ENCODE measurements around the gene PDCD1.

DNA sequence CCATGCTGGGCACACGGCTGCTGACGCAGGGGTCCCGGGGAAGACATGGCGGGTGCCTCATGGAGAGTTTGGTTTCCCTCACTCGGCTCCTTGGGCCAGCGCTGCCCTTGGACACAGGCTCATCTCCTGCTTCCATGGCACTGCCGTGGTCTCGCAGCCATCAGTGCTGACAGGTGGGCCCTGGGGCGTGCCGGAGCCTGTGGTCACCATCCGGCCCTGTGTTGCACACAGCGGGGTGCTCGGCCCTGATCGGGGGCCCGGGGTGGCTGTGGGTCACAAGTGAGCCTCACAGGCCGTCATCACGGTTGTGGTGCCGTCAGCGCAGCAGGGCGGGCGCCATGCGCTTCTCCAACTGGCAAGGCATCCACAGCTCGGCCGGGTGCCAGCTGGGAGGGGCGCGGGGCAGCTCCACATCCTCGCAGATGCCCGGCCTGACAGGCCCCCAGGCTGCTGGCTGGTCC is 11.4 kb upstream of the PDCD1 start:
- TF ChIP-seq CTCF (conservative IDR thresholded peaks at IDR 0.05 in 1 of 2, IDR thresholded peaks at IDR 0.05 in 1 of 2; ENCODE audit: low read depth in 1 of 2, low read length in 2 of 2) (no peak), EZH2 (IDR thresholded peaks at IDR 0.05; ENCODE audit: low read length, missing control alignments) (no peak)
